Measurements from ENCODE around the gene SLC6A6. TPM values are rescaled to one million over a fixed set of nuclear protein-coding genes. Genes with fewer than 3 reads are reported as not detected.

Gene SLC6A6
- total RNA-seq, 4 donors from 2014 or later: 14.4 to 35.7 (median 17.0) TPM

- Histone ChIP-seq H3K4me1 (peaks cover 25 to 59% (median 28%) of the 10 kb centered on the region in 3 donors), H3K36me3 (peaks cover 0 to 29% (median 0%) of the 10 kb centered on the region in 3 donors), H3K27me3 (no peaks in the 10 kb centered on the region), H3K9me3 (no peaks in the 10 kb centered on the region), H3K27ac (no peak overlapping the region), H3K4me3 (no peak overlapping the region)
- intact Hi-C loops (cut with DNase I): no loop called here
- 61 to 79% methylated on average over 3 to 5 of the region's 5 CpGs for WGBS, 2 donors
- TF ChIP-seq, protein P1, sequence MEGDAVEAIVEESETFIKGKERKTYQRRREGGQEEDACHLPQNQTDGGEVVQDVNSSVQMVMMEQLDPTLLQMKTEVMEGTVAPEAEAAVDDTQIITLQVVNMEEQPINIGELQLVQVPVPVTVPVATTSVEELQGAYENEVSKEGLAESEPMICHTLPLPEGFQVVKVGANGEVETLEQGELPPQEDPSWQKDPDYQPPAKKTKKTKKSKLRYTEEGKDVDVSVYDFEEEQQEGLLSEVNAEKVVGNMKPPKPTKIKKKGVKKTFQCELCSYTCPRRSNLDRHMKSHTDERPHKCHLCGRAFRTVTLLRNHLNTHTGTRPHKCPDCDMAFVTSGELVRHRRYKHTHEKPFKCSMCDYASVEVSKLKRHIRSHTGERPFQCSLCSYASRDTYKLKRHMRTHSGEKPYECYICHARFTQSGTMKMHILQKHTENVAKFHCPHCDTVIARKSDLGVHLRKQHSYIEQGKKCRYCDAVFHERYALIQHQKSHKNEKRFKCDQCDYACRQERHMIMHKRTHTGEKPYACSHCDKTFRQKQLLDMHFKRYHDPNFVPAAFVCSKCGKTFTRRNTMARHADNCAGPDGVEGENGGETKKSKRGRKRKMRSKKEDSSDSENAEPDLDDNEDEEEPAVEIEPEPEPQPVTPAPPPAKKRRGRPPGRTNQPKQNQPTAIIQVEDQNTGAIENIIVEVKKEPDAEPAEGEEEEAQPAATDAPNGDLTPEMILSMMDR (IDR thresholded peaks at IDR 0.05): no peak
- no peak for DNase-seq
Measured at GRCh38 chr3:14410106-14410502, 7.7 kb downstream of the SLC6A6 start.

DNA sequence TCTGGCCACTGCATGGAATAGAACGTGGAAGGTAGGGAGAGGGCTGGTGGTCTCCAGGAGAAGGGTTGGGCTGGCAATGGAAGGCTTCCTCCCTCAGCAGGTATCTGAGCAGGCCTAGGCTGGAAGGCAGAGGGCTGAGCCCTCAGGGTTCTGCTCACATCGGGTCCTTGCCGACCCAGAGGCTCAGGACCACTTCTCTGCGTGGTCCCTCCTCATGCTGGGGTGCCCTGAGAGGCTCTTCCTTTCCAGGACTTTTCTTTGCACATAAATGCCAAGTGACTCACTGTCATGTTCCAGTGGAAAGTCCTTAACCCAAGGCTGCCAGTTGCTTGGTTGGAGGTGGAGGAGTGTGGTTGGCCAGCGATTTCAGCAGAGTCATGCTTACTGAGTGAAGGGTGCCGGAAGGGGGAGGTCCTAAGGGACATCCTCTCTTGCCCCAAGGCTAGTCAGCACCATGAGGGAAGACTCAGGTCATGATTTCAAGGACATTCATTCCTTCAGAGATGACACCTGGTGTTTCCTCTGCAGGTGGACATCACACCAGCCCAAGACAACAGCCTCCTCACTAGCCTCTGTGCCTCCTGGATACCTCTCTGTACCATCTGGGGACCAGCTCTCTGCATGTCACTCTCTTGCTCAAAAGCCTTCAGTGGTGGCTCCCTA is 8.2 kb downstream of the SLC6A6 start:
- H3K27ac ChIP-seq: no peak overlapping the region
- H3K4me1 ChIP-seq: peaks cover 23 to 59% (median 24%) of the 10 kb centered on the region in 3 donors
- no peaks in the 10 kb centered on the region for H3K27me3 ChIP-seq
- H3K4me3 ChIP-seq: no peak overlapping the region
- 51 to 72% methylated on average over 5 to 6 of the region's 6 CpGs for WGBS, 2 donors
- H3K36me3 ChIP-seq: peaks cover 0 to 29% (median 0%) of the 10 kb centered on the region in 3 donors
- intact Hi-C loops (cut with DNase I): no loop called here
- no peak for DNase-seq
- H3K9me3 ChIP-seq: no peaks in the 10 kb centered on the region
- TF ChIP-seq POLR2A (IDR thresholded peaks at IDR 0.05): no peak
- TF ChIP-seq, protein P1 (IDR thresholded peaks at IDR 0.05): no peak

GRCh38 chr3:14411166-14411526 is 8.7 kb downstream of the SLC6A6 start:
- no peaks in the 10 kb centered on the region for H3K27me3 ChIP-seq
- WGBS, 2 donors: 78 to 85% methylated on average over 7 to 9 of the region's 9 CpGs
- no peak overlapping the region for H3K27ac ChIP-seq
- H3K4me3 ChIP-seq: no peak overlapping the region
- intact Hi-C loops (cut with DNase I): no loop called here
- no peak for TF ChIP-seq POLR2A (IDR thresholded peaks at IDR 0.05)
- TF ChIP-seq, protein P1 (IDR thresholded peaks at IDR 0.05): no peak
- peaks cover 23 to 57% (median 24%) of the 10 kb centered on the region in 3 donors for H3K4me1 ChIP-seq
- no peaks in the 10 kb centered on the region for H3K9me3 ChIP-seq
- peaks cover 0 to 29% (median 0%) of the 10 kb centered on the region in 3 donors for H3K36me3 ChIP-seq
- no peak for DNase-seq

DNA sequence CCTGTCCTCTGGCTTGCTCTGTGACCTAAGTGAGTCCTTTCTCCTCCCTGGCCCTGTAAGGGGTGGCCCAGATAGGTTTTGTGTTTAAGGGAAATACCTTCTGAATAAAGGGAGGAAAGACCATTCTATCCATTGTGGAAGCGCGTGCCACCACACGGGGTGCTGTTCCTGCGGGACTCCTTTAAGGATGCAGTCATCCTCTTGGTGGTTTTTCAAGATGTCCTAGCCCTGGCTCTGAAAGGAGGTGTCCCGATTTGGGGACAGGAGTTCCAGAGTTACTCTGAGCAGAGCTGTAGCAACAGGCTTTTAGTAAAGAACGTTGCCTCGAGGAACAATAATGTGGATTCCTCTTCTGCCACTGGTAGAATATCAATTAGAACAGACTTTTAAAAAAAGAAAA is 9.6 kb downstream of the SLC6A6 start:
- H3K27ac ChIP-seq: no peak overlapping the region
- H3K9me3 ChIP-seq: no peaks in the 10 kb centered on the region
- H3K36me3 ChIP-seq: peaks cover 0 to 38% (median 0%) of the 10 kb centered on the region in 3 donors
- no peak for DNase-seq
- peaks cover 23 to 50% (median 24%) of the 10 kb centered on the region in 3 donors for H3K4me1 ChIP-seq
- TF ChIP-seq POLR2A (IDR thresholded peaks at IDR 0.05): no peak
- 82 to 96% methylated on average over 5 to 7 of the region's 7 CpGs for WGBS, 2 donors
- H3K4me3 ChIP-seq: no peak overlapping the region
- intact Hi-C loops (cut with DNase I): no loop called here
- no peaks in the 10 kb centered on the region for H3K27me3 ChIP-seq

GRCh38 chr3:14412831-14413380 is 10.5 kb downstream of the SLC6A6 start:
- Histone ChIP-seq H3K27ac (no peak overlapping the region), H3K9me3 (no peaks in the 10 kb centered on the region), H3K36me3 (peaks cover 0 to 47% (median 0%) of the 10 kb centered on the region in 3 donors), H3K4me3 (no peak overlapping the region), H3K27me3 (no peaks in the 10 kb centered on the region), H3K4me1 (peaks cover 23 to 50% (median 24%) of the 10 kb centered on the region in 3 donors)
- intact Hi-C loops (cut with DNase I): no loop called here
- WGBS, 2 donors: 75 to 92% methylated on average over 2 to 6 of the region's 13 CpGs
- no peak for TF ChIP-seq POLR2A (IDR thresholded peaks at IDR 0.05)
- TF ChIP-seq, protein P1 (IDR thresholded peaks at IDR 0.05): no peak
- DNase-seq: no peak

All from esophagus squamous epithelium (tissue), 5 donors.